ENCODE data around the gene CCDC70. TPM values are rescaled to one million over a fixed set of nuclear protein-coding genes. Genes with fewer than 3 reads are reported as not detected.

The CCDC70 gene
- total RNA-seq, 1 experiment from 2014 or later, result not detected

GRCh38 chr13:51825681-51826254 is 36.0 kb upstream of the CCDC70 start:
- POLR2A ChIA-PET (ENCODE audit: unreplicated experiment), result no interaction called here

GRCh38 chr13:51826606-51827005 is 35.2 kb upstream of the CCDC70 start:
- TF ChIP-seq EZH2 (IDR thresholded peaks at IDR 0.05; ENCODE audit: low read length, unreplicated experiment) (no peak), EZH2phosphoT487 (IDR thresholded peaks at IDR 0.05; ENCODE audit: borderline replicate concordance, low read length) (no peak), CTCF (conservative IDR thresholded peaks at IDR 0.05; ENCODE audit: low read depth, low read length) (no peak)
- no peaks in the 10 kb centered on the region for H3K4me1 ChIP-seq (ENCODE audit: insufficient read depth, low read length)
- ATAC-seq (no peak; the same call in 1 of the 2 replicates), DNase-seq (no peak)
- H3K27ac ChIP-seq (ENCODE audit: low read length), result no peak overlapping the region
- H3K4me2 ChIP-seq (ENCODE audit: low read length), result no peak overlapping the region
- no peak overlapping the region for H2AFZ ChIP-seq (ENCODE audit: low read length)
- ChIA-PET POLR2A (ENCODE audit: unreplicated experiment) (no interaction called here), CTCF (no interaction called here)
- H3F3A ChIP-seq (ENCODE audit: low read length, unreplicated experiment), result no peaks in the 10 kb centered on the region
- no peaks in the 10 kb centered on the region for H4K20me1 ChIP-seq (ENCODE audit: low read length)
- H3K9me2 ChIP-seq (replicated peaks; ENCODE audit: low read length), result no peaks in the 10 kb centered on the region
- no peaks in the 10 kb centered on the region for H3K79me2 ChIP-seq (ENCODE audit: low read length)
- no TSS peak for BruUV-seq (replicated peaks)
- H3K4me3 ChIP-seq (ENCODE audit: low read length), result no peak overlapping the region
- H3K9ac ChIP-seq (ENCODE audit: low read length), result no peak overlapping the region
- H3K9me3 ChIP-seq (ENCODE audit: low read length), result no peaks in the 10 kb centered on the region
- peaks cover 17% of the 10 kb centered on the region; the same call in 1 of the 2 replicates for H3K27me3 ChIP-seq (ENCODE audit: low read length)
- no peaks in the 10 kb centered on the region for H3K36me3 ChIP-seq (ENCODE audit: low read depth, low read length)
- intact Hi-C loops (cut with micrococcal nuclease), result no loop called here

More at GRCh38 chr13:51825681-51826254, 36.0 kb upstream of the CCDC70 start:
- Histone ChIP-seq H3K27ac (ENCODE audit: low read length) (no peak overlapping the region), H3F3A (ENCODE audit: low read length, unreplicated experiment) (no peaks in the 10 kb centered on the region), H3K36me3 (ENCODE audit: low read depth, low read length) (no peaks in the 10 kb centered on the region), H3K4me2 (ENCODE audit: low read length) (no peak overlapping the region), H3K9me3 (ENCODE audit: low read length) (no peaks in the 10 kb centered on the region), H3K4me3 (ENCODE audit: low read length) (no peak overlapping the region), H3K9ac (ENCODE audit: low read length) (no peak overlapping the region), H3K27me3 (ENCODE audit: low read length) (peaks cover 17% of the 10 kb centered on the region; the same call in 1 of the 2 replicates), H3K79me2 (ENCODE audit: low read length) (no peaks in the 10 kb centered on the region), H3K4me1 (ENCODE audit: insufficient read depth, low read length) (no peaks in the 10 kb centered on the region), H4K20me1 (ENCODE audit: low read length) (no peaks in the 10 kb centered on the region), H3K9me2 (replicated peaks; ENCODE audit: low read length) (no peaks in the 10 kb centered on the region), H2AFZ (ENCODE audit: low read length) (no peak overlapping the region)
- no peak for TF ChIP-seq EZH2phosphoT487 (IDR thresholded peaks at IDR 0.05; ENCODE audit: borderline replicate concordance, low read length)
- TF ChIP-seq EZH2 (IDR thresholded peaks at IDR 0.05; ENCODE audit: low read length, unreplicated experiment), result no peak
- no peak for TF ChIP-seq CTCF (conservative IDR thresholded peaks at IDR 0.05; ENCODE audit: low read depth, low read length)
- CTCF ChIA-PET, result no interaction called here
- ATAC-seq, result no peak
- DNase-seq, result no peak
- intact Hi-C loops (cut with micrococcal nuclease), result no loop called here
- BruUV-seq (replicated peaks), result no TSS peak

GRCh38 chr13:51827254-51827653 is 34.5 kb upstream of the CCDC70 start:
- CTCF ChIA-PET, result no interaction called here
- intact Hi-C loops (cut with micrococcal nuclease), result no loop called here

More at GRCh38 chr13:51827254-51827653, 34.5 kb upstream of the CCDC70 start:
- Histone ChIP-seq H3K9me2 (replicated peaks; ENCODE audit: low read length) (no peaks in the 10 kb centered on the region), H2AFZ (ENCODE audit: low read length) (no peak overlapping the region), H3K9me3 (ENCODE audit: low read length) (no peaks in the 10 kb centered on the region), H4K20me1 (ENCODE audit: low read length) (no peaks in the 10 kb centered on the region), H3K27me3 (ENCODE audit: low read length) (peaks cover 17% of the 10 kb centered on the region; the same call in 1 of the 2 replicates), H3K4me1 (ENCODE audit: insufficient read depth, low read length) (no peaks in the 10 kb centered on the region), H3K27ac (ENCODE audit: low read length) (no peak overlapping the region), H3K9ac (ENCODE audit: low read length) (no peak overlapping the region), H3F3A (ENCODE audit: low read length, unreplicated experiment) (no peaks in the 10 kb centered on the region), H3K4me3 (ENCODE audit: low read length) (no peak overlapping the region), H3K36me3 (ENCODE audit: low read depth, low read length) (no peaks in the 10 kb centered on the region), H3K4me2 (ENCODE audit: low read length) (no peak overlapping the region), H3K79me2 (ENCODE audit: low read length) (no peaks in the 10 kb centered on the region)
- no peak for ATAC-seq
- POLR2A ChIA-PET (ENCODE audit: unreplicated experiment), result no interaction called here
- TF ChIP-seq CTCF (conservative IDR thresholded peaks at IDR 0.05; ENCODE audit: low read depth, low read length) (no peak), EZH2phosphoT487 (IDR thresholded peaks at IDR 0.05; ENCODE audit: borderline replicate concordance, low read length) (no peak), EZH2 (IDR thresholded peaks at IDR 0.05; ENCODE audit: low read length, unreplicated experiment) (no peak)
- DNase-seq, result no peak
- BruUV-seq (replicated peaks), result no TSS peak
